HG02840 (cell line): Measurements from ENCODE around the gene ZNF692.
"Not testable (repeated sequence)": the region's sequence is repeated elsewhere in the genome, so short reads cannot be mapped to it uniquely, and the experiment has no call there.

ENCODE experiments used
- ATAC-seq: cut with Tn5 transposase; IDR thresholded peaks from one replicate; pipeline ENCODE4 v1.9.1; 2021; ENCODE audit warnings: mild to moderate bottlenecking, moderate library complexity, moderate number of reproducible peaks; ENCODE audit not compliant: unreplicated experiment, low FRiP score

ZNF692 gene

GRCh38 chr1:248858891-248859889 lies at the start of gene ZNF692:
Gene ZNF692, minus strand, starts transcription at chr1:248859085. Its CDS starts 776 bp downstream, at chr1:248858309.
- ATAC-seq = peak; percentile 76

GRCh38 chr1:248906753-248907661 lies 48.1 kb upstream of the ZNF692 start:
- peak; percentile 13 for ATAC-seq

- peak; percentile 96 for ATAC-seq
These were observed 47.3 kb upstream of the ZNF692 start, which contains the start of gene PGBD2 for GRCh38 chr1:248906009-248906752. Gene PGBD2, plus strand, starts transcription at chr1:248906235. Its CDS starts 7,628 bp downstream, at chr1:248913863.

GRCh38 chr1:248905662-248906008 lies 46.8 kb upstream of the ZNF692 start:
- no peak for ATAC-seq

DNA sequence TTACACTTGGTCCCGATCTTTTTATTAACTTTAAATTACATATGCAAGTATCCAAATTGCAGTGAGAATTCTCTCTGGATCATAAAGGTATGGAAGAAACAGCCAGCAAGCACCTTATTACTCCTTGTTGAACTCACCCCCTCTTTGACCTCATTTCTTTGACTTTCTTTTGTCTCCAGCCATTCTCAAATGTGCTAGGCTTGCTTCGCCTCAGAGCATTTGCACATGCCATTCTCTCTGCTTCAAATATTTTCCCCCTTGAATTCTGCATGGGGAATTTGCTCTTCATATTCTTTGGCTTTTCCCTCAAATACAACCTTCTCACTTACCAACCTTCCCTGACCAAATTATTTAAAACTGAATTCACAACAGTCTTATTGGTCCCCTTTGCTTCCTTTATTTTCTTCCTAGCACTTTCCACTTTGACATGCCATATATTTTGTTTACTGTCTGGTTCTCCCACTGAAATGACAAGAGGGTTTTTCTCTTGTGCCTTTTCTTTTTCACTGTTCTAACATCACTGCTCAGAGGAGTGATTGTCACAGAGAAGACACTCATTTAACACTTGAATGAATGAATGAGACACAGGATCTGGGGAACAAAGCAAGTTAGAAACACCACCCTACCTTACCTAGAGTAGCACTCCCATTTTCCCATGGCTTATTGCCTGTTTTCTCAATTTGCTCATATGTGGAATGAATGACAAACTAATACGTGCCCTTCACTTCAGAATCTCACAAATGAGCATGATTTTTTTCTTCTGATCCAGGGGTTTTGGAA lies 45.7 kb upstream of the ZNF692 start:
- no peak for ATAC-seq

DNA sequence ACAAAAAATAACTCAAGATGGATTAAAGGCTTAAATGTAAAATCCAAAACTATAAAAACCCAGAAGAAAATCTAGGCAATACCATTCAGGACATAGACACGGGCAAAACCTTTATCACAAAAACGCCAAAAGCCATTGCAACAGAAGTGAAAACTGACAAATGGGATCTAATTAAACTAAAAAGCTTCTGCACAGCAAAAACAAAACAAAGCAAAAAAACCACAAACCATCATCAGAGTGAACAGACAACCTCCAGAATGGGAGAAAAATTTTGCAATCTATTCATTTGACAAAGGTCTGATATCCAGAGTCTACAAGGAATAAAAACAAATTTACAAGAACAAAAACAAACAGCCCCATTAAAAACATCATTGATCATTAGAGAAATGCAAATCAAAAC lies 42.7 kb upstream of the ZNF692 start:
- ATAC-seq = no peak

- no peak for ATAC-seq
These were observed 41.8 kb upstream of the ZNF692 start for GRCh38 chr1:248900637-248901036.

DNA sequence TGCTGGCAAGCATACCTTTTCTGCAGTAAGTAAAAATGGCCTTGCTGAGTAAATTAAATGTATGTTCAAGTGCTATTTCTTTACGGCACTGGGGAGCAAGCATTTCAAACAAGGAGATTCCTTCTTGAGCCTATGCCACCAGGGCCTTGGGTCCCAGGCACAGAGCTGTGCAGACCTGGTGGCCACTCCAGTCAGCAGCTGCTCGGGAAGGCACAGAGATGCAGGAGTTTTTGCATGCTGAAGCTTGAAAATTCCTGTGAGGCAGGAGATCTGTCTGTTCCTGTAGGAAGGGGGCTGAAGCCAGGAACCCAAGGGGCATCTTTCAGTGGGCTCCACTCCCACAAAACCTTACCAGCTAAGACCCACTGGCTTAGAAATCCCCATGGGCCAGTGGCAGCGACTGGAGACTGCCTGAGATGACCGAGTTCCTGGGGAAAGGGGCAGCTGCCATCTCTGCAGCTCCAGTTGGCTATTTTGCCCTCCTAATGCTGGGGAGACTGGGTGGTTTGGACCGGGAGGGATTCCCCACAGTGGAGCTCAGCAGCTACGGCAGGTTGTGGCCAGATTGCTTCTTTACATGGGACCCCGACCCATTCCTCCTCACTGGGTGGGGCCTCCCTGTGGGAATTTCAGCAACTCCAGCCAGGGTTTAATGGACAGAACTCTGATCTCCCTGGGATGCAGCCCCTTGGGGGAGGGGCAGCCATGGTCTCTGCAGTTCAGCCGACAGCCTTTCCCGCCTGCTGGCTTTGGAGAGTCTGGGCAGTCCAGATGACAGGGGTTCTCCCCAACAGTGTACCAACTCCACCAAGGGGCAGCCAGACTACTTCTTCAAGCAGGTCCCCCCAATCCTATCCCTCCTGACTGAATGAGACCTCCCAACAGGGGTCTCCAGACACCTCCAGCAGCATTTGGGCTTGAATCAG lies 38.8 kb upstream of the ZNF692 start:
- ATAC-seq = no peak

DNA sequence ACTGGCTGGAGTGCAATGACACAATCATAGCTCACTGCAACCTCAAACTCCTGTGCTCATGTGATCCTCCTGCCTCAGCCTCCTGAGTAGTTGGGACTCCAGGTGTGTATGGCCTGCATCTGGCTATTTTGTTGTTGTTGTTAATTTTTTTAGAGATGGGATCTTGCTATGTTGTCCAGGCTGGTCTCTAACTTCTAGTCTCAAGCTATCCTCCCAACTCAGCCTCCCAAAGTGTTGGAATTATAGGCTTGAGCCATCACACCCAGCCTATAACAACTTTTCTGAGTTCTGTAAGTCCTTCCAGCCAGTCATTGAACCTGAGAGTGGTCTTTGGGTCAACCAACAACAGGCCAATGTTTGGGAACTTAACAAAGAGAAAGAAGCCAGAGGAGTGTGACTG lies 36.0 kb upstream of the ZNF692 start:
- ATAC-seq = no peak

- no peak for ATAC-seq
These were observed 33.7 kb upstream of the ZNF692 start for GRCh38 chr1:248892590-248892989.

- ATAC-seq = no peak
These were observed 32.9 kb upstream of the ZNF692 start for GRCh38 chr1:248891758-248892157.

DNA sequence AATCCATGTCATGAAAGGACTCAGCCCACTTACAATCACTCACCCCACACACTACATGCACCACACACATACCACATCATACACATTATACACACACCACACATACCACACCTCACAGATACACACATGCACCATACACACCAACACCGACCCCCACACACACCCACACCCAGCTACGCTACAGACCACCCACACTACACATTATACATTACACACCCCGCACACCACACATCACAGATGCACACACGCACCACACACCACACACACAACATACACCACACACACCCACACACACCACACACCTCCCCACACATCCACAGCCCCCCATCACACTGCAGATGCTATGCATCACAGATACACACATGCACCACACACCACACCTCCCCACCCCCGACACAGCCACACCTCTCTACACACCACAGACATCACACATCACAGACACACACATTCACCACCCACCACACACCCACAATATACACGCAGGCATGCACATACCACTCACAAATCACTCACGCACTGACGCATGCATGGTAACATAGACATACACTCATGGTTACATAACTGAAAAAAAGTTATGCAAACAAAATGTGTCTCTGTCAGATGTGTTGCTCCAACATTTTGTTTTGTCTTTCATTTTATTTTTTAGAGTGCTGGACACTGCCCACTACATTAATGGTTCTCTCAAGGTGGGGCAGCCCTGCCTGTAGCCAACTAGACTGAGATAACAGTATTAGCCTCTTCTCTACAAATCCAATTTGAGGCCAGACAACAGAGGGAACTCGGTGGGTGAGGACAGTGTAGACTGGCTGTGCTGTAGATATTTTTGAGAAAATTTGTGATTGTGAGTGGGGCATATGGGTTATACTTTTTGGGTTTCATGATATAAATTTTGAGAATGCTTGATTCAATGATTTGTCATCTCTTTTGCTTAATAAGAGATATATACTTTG lies 31.9 kb upstream of the ZNF692 start:
- no peak for ATAC-seq

DNA sequence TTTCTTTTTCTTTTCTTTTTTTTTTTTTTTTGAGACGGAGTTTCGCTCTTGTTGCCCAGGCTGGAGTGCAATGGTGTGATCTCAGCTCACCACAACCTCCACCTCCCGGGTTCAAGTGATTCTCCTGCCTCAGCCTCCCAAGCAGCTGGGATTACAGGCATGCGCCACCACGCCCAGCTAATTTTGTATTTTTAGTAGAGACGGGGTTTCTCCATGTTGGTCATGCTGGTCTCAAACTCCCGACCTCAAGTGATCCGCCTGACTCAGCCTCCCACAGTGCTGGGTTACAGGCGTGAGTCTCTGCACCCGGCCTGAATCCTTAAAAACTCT lies 31.0 kb upstream of the ZNF692 start:
- ATAC-seq = not testable (repeated sequence)

GRCh38 chr1:248886237-248886895 lies 27.5 kb upstream of the ZNF692 start:
- ATAC-seq = no peak

DNA sequence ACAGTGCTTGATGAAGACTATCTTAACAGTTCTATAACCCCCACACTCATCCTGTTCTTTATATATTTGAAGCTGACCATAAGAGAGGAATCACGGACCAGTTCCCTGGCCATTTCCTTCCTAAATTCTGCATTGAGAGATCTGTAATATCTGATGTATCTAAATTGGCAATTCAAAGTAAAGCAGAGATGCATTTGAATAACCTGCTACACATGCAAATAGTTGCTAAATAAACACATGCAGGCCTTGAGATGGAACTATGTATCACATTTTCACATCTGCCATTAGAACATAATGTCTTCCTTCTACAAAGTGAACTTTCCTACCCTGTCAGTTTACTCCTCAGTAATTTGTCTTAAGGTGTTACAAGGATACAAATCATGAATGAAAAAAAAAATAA lies 26.8 kb upstream of the ZNF692 start:
- no peak for ATAC-seq

- no peak for ATAC-seq
These were observed 25.9 kb upstream of the ZNF692 start for GRCh38 chr1:248884632-248885295.
